HepG2 (cell line): ENCODE data around the gene NUDT2. TPM values are rescaled to one million over a fixed set of nuclear protein-coding genes. Genes with fewer than 3 reads are reported as not detected.
"Not testable (repeated sequence)": the region's sequence is repeated elsewhere in the genome, so short reads cannot be mapped to it uniquely, and the experiment has no call there.

Experiments used
- ATAC-seq: fragments of 200-7000 bp; cut with Tn5 transposase; 3 replicates; pipeline ENCODE4 v1.9.1; 2020; ENCODE audit warnings: mild to moderate bottlenecking, moderate library complexity
- BruUV-seq: library from RNA; stranded (reverse); fragments of 400-500 nt; replicated peaks from 2 replicates; lab custom pipeline; 2021; lab: Mats Ljungman, UMichigan
- CTCF ChIA-PET: fragments of 300-600 bp; formaldehyde crosslinking; extraction: SDS; loops from one replicate; lab custom pipeline; 2021; ENCODE audit warnings: low total read pairs, inconsistent platforms, low intra/inter-chr PET ratio; lab: Yijun Ruan, JAX
- POLR2A ChIA-PET: fragments of 350-600 bp; sonication (Branson Sonifier 250); formaldehyde crosslinking; loops from one replicate; lab custom pipeline; 2020; ENCODE audit warnings: antibody characterized with exemption, inconsistent platforms; lab: Yijun Ruan, JAX
- DNase-seq: peaks from one replicate; pipeline ENCODE4 v3.0.0-alpha.2; 2015; ENCODE audit warnings: low spot score
- FAIRE-seq: peaks from 3 replicates; lab custom pipeline; 2011; peaks lifted over from hg19 to GRCh38; lab: Jason Lieb, UNC
- H2AFZ ChIP-seq: one replicate; pipeline ENCODE4 v1.6.1; 2011; ENCODE audit warnings: low read length, inconsistent platforms
- H3K27ac ChIP-seq: fragments of 300-600 bp; 3 replicates; pipeline ENCODE4 v1.8.0; 2011; ENCODE audit warnings: mixed run types, mild to moderate bottlenecking, mixed read lengths, low read length, inconsistent platforms; ENCODE audit not compliant: insufficient read depth; ENCODE audit errors: extremely low read length
- H3K27me3 ChIP-seq, 2 experiments: fragments of 200-600 bp in 1 of 2; 2 replicates in 1 of 2; 3 replicates in 1 of 2; pipeline versions ENCODE4 v1.6.0 to v1.8.0; 2011; ENCODE audit warnings: low read length in 2 of 2, mild to moderate bottlenecking in 2 of 2, moderate library complexity in 2 of 2, inconsistent platforms in 1 of 2; ENCODE audit not compliant: insufficient read depth in 2 of 2, control insufficient read depth in 1 of 2
- H3K36me3 ChIP-seq, 2 experiments: fragments of 200-600 bp in 1 of 2; replicated peaks in 1 of 2; 2 replicates in 1 of 2; 3 replicates in 1 of 2; pipeline versions ENCODE4 v1.5.1 to v1.8.0; 2011; ENCODE audit warnings: low read length in 2 of 2, inconsistent platforms in 1 of 2; ENCODE audit not compliant: insufficient read depth in 2 of 2, control insufficient read depth in 1 of 2
- H3K4me1 ChIP-seq: 2 replicates; pipeline ENCODE4 v1.5.1; 2012; ENCODE audit warnings: low read length, inconsistent platforms; ENCODE audit not compliant: insufficient read depth
- H3K4me2 ChIP-seq: 2 replicates; pipeline ENCODE4 v1.6.0; 2011; ENCODE audit warnings: low read depth, low read length, inconsistent platforms
- H3K4me3 ChIP-seq, 3 experiments: fragments of 200-600 bp in 1 of 3; sonication (generic), shearing (Covaris generic) in 1 of 3; replicated peaks in 1 of 3; 2 replicates each; pipeline ENCODE4 v1.5.1; 2011 to 2016; ENCODE audit warnings: low read length in 3 of 3, inconsistent platforms in 2 of 3, low read depth in 2 of 3, mild to moderate bottlenecking in 2 of 3, control low read depth in 1 of 3, mixed read lengths in 1 of 3; ENCODE audit not compliant: insufficient read depth in 1 of 3
- H3K79me2 ChIP-seq: one replicate; pipeline ENCODE4 v1.6.1; 2011; ENCODE audit warnings: low read length, inconsistent platforms; ENCODE audit not compliant: insufficient read depth
- H3K9ac ChIP-seq: 2 replicates; pipeline ENCODE4 v1.6.0; 2011; ENCODE audit warnings: mild to moderate bottlenecking, low read depth, low read length, inconsistent platforms; ENCODE audit not compliant: insufficient read depth
- H3K9me3 ChIP-seq: 2 replicates; pipeline ENCODE4 v1.5.1; 2012; ENCODE audit warnings: mild to moderate bottlenecking, low read length
- H4K20me1 ChIP-seq: 2 replicates; pipeline ENCODE4 v1.6.0; 2011; ENCODE audit warnings: inconsistent platforms, mild to moderate bottlenecking, low read length, moderate library complexity; ENCODE audit not compliant: insufficient read depth
- WGBS: methylation state at CpG from one replicate; pipeline ENCODE4 v1.1.6; 2017; ENCODE audit warnings: low lambda C conversion rate; 5-methylcytosine and 5-hydroxymethylcytosine counted together
- in situ Hi-C: cut with HindIII; loops from 2 replicates; pipeline ENCODE4 v1.10.0; 2017; ENCODE audit warnings: low pct_unique_long_range_greater_than_20kb; ENCODE audit not compliant: extremely low pct_ligation_motif_present
- intact Hi-C: fragments of 100-400 bp; cut with micrococcal nuclease; formaldehyde crosslinking; loops from one replicate; pipeline ENCODE4 v1.10.0; 2022; ENCODE audit not compliant: unreplicated experiment
- polyA plus RNA-seq, 8 experiments: library from polyadenylated mRNA; depleted of rRNA in 3 of 8; stranded (reverse) in 7 of 8; unstranded in 1 of 8; fragments of >200 nt; fragmentation: Illumina TruSeq in 4 of 8; extraction: Trizol in 4 of 8; gene quantifications; 2 replicates each; pipeline versions ENCODE4 v1.2.1 to v1.2.3, GENCODE V29; 2011 to 2016; ENCODE audit warnings: low read depth in 4 of 8, missing spikeins in 1 of 8, mixed read lengths in 1 of 8; ENCODE audit not compliant: insufficient read depth in 1 of 8
- total RNA-seq, 5 experiments: library from RNA; depleted of rRNA; stranded (reverse); fragments of >200 nt; fragmentation: Illumina TruSeq; extraction: Trizol; gene quantifications; 2 replicates each; pipeline ENCODE4 v1.2.3, GENCODE V29; 2016; ENCODE audit warnings: low read depth in 1 of 5
- TF ChIP-seq, protein P1 (sequence below): IDR thresholded peaks from 2 replicates; pipeline ENCODE4 v1.6.1; 2018; ENCODE audit warnings: missing genetic modification reagents

NUDT2 gene
- total and polyA plus RNA-seq, 2 of the 13 experiments (the other 11 are each of a cell fraction or from before 2014, with no cell fraction given) = 19.9 to 24.6 TPM

DNA sequence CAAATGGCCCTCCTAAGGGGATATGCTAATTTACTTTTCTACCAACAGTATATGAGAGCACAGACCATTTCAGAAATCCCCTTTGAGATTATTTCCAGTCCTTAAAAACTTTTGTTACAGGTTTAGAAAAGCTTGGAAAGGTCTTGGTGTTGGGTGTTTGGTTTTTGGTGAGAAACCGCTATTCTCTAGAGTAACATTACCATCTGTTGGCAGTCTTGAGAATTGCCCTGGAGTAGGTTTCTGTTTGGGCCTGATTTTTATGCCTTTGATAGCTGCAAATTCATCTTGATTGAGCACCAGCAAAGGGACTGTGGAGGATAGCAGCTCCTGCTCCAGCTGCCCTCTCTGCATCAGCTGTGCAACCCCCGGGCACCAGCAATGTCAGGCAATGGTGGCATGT lies 8.0 kb downstream of the NUDT2 start:
- intact Hi-C loops = loop anchor here (10.0 kb wide), 1 partner anchor 167 kb away; no protein-coding TSS in a partner anchor
- no peak for ATAC-seq
- H3K9me3 ChIP-seq = no peaks in the 10 kb centered on the region
- no TSS peak for BruUV-seq
- no peak for DNase-seq
- WGBS = 90% methylated on average over 1 of the region's 2 CpGs
- H4K20me1 ChIP-seq = no peaks in the 10 kb centered on the region
- TF ChIP-seq, protein P1, sequence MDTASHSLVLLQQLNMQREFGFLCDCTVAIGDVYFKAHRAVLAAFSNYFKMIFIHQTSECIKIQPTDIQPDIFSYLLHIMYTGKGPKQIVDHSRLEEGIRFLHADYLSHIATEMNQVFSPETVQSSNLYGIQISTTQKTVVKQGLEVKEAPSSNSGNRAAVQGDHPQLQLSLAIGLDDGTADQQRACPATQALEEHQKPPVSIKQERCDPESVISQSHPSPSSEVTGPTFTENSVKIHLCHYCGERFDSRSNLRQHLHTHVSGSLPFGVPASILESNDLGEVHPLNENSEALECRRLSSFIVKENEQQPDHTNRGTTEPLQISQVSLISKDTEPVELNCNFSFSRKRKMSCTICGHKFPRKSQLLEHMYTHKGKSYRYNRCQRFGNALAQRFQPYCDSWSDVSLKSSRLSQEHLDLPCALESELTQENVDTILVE = no peak
- TF ChIP-seq, all 625 proteins: peak for 0
- no peaks in the 10 kb centered on the region for H3K27me3 ChIP-seq
- FAIRE-seq = no peak
- ChIA-PET CTCF (no interaction called here), POLR2A (interaction anchor here (7.6 kb wide), 1 partner anchor 39 kb away, joined by 162 read pairs; the partner anchor contains the start of gene MYORG)
- H3K4me3 ChIP-seq = no peak overlapping the region
- H3K79me2 ChIP-seq = peaks cover 2% of the 10 kb centered on the region
- H2AFZ ChIP-seq = no peak overlapping the region
- peaks cover 11 to 16% of the 10 kb centered on the region in 2 experiments for H3K36me3 ChIP-seq
- no peak overlapping the region for H3K4me2 ChIP-seq
- peaks cover 38% of the 10 kb centered on the region for H3K4me1 ChIP-seq
- in situ Hi-C loops = no loop called here
- H3K9ac ChIP-seq = no peak overlapping the region
- H3K27ac ChIP-seq = no peak overlapping the region

DNA sequence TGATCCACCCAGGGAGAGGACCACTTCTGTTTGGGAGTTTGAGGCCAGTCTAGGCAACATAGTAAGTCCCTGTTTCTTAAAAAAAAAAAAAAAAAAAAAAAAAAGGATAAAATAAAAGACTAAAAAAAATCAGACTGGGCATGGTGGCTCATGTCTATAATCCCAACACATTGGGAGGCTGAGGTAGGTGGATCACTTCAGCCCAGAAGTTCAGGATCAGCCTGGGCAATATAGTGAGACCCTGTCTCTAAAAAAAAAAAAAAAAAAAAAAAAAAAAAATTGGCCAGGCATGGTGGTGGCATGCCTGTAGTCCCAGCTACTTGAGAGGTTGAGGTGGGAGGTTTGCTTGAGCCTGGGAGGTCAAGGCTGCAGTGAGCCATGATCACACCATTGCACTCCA lies 8.7 kb downstream of the NUDT2 start:
- intact Hi-C loops = loop anchor here (10.0 kb wide), 1 partner anchor 167 kb away; no protein-coding TSS in a partner anchor
- H3K4me1 ChIP-seq = peaks cover 34% of the 10 kb centered on the region
- BruUV-seq, CTCF ChIA-PET, H3K9ac ChIP-seq, H3K4me3 ChIP-seq, H4K20me1 ChIP-seq, H2AFZ ChIP-seq, DNase-seq, H3K79me2 ChIP-seq, in situ Hi-C loops, ATAC-seq, FAIRE-seq, H3K27ac ChIP-seq, H3K9me3 ChIP-seq, H3K27me3 ChIP-seq, H3K4me2 ChIP-seq: not testable (repeated sequence)
- peaks cover 13 to 16% of the 10 kb centered on the region in 2 experiments for H3K36me3 ChIP-seq
- POLR2A ChIA-PET = interaction anchor here (7.6 kb wide), 1 partner anchor 38 kb away, joined by 162 read pairs; the partner anchor contains the start of gene MYORG
